HG02798 (cell line): ENCODE measurements around the gene ATP1A2.

ENCODE experiments used
- ATAC-seq: cut with Tn5 transposase; IDR thresholded peaks from one replicate; pipeline ENCODE4 v1.9.1; 2021; ENCODE audit warnings: mild to moderate bottlenecking; ENCODE audit not compliant: unreplicated experiment, poor library complexity

Gene ATP1A2

DNA sequence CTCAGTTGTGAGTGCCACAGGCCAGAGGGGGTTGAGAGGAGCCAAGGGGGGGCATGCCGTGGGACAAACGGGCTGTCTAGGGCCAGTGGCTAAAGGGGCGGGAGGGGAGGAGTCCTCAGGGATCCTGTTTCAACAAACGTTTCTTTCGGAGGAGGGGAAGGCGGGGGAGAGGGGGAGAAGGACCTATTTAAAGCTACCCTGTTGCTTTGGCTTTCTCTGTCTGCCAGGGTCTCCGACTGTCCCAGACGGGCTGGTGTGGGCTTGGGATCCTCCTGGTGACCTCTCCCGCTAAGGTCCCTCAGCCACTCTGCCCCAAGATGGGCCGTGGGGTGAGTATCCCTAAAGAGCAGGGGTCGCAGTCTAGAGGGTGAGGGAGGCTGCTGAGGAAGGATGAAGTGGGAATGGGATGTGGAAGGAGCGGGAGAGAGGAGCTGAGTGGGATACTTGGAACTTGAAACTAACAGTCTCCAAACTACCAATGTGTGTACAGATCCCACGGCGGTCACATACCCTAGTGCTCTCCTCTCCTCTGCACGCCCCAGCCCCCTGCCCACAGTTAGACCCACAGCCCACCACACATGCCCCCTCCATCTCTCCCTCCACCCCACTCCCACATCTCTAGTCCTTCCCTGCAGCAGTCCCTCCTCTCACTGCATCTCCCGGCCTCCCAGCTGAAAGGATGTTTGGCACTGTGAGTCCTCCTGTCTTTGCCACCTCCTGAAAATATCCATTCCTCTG lies at the start of gene ATP1A2:
ATP1A2 (plus strand) TSS at position 215 of the 738 bp plus-strand sequence; CDS start at position 318, 103 bp downstream.
- ATAC-seq: no peak

DNA sequence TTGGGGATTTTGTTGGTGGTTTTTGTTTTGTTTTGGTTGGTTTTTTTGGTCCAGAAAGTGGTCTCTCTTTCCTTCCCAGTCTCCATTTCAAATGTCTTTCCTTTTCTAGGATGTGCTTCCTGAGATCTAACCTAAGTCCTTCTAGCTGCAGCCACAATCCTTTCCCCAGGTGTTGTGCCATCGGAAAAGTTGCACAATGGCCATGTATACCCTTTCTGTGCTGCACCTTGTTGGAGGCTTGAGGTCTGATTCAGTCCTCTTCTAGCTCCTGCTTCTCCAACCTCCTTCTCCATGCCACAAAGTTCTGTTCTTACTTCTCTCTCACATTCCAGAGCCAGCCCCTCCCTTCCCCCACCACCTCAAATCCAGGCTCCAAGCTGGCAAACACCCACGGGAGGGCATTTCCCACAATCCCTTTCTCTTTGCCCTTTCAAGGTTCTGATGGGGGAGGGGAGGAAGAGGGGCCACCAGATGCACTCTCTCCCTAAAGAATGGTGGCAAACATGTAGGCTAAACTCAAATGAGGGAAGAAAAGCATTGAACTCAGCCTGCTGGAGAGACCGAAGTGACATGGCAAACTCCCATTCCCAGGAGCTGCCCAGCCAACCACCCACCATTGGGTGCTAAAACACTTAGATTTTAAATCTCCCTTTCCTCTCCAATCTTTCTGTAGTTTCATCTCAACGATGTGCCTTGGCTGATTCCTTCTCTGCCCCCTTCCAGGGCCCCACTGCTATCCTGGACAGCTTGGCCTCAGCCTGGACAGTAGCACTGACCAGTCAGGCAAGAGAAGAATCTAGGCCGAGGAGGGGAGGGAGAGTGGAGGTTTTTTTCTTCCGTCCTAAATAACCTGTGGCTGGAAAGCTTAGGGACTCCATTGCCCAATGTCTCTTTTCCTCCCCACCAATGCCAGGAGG lies 48.5 kb upstream of the ATP1A2 start:
- no peak for ATAC-seq

DNA sequence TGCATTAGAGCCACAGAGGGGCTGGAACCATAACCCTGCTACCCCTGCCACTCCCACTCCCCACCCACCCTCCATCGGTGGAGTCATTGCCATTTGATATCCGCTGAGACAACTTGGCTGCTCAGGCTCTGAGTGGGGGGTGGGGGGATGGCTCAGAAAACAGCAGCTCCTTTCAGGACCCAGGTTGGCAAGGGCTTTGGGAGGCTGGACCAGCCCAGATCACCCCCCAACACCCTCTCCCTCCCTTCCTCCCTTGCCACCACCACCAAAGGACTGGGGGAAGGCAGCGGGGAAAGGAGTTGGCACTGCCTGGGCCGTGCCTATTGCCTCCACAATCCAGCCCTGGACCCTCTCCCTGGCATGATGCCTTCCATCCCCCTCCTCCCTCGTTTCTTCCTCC lies 47.3 kb upstream of the ATP1A2 start:
- no peak for ATAC-seq

DNA sequence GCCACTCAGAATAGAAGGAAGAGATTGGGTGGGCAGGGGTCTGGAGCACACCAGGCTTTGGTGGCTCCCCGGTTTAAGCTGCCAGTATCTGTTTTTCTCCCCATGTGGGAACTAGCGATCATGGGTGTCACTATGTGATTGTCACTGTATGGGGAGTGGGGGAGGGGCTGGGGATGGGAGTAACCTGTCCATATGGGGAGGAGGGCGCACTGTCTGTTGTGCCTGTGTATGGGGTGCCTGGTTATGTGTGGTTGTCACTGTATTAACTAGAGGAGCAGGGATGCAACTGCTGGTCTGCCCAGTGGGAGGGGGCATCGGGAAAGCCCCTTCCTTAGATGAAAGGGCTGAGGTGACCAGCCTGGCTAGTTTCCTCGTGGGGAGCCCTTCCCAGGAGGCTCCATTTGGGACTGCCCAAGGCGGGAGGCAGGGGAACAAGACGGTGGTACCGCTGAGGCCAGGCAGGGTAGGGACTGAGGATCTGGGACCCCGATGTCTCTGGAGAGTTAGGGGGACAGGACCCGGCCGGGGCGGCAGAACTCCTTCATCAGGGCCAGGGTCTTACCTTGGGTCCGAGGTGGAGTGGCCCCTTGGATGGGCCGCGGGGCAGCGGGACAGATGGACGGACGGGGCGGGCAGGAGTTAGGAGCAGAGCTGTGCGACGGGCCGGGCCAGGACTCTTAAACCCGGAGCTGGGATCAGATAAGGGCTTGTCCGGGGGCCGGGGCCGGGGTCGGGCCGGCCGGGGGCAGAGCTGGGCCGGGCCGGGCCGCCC lies 45.9 kb upstream of the ATP1A2 start, which contains the start of gene KCNJ10:
KCNJ10 (minus strand) TSS at position 701 of the 772 bp plus-strand sequence. CDS start 27,628 bp downstream, outside the sequence.
- peak; percentile 5 for ATAC-seq

DNA sequence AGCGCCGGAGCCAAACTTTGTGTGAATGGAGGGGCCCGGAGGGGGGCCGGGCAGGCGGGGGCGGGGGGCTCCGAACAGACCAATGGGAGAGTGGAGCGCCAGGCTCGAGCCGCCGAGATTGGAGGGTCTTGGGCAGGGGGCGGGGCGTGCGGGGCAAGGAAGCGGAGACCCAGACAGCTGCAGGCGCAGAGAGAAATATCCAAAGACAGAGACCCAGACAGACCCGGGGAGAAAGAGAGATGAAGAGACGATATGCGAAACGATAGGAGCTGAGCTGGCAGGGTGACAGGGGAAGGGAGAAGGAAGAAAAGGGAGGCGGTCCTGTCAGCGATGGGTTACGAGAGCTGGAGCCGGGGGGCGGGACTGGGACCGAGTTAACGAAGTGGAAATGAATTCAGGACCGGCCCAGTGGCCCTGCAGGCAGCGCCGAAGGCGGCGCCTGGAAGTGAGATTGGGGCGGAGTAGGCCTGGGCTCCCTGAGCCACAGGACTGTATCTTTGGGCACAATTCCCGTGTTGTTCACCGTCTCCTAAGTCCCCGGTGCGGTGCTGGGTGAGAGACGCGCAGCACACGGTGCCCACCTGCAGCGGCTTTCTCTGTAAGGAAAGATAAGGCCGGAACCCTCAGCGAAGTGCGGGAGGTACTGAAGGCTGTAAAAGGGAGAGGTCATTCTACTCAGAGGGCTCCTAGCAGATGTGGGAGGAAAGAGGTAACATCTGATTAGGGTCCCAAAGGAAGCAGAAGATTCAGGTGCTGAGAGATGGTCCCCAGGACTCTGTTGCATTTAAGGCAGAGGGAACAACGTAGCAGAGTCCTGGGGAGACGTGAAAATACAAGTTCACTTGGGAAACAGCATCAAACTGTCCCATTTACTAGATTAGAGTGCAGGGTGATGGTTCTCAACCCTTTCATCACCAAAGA lies 45.1 kb upstream of the ATP1A2 start:
- peak; percentile 51 for ATAC-seq

DNA sequence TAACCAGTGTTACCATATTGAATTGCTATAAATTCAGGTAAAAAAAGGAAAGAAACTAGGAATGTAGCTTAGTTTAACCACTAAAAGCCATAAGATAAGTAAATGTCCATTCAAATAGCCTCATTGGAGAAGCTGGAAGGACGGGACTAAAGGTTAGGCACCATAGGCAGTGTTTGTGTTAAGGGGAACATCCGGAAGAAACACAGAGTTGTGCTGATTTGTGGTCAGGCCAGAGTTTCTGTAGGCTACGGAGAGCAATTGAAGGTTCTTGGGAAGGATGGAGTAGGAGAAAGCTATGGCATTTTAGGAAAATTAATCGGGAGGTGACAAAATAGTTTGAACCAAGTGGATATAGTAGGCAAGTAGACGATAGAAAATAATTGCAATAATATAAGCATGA lies 44.3 kb upstream of the ATP1A2 start:
- no peak for ATAC-seq

DNA sequence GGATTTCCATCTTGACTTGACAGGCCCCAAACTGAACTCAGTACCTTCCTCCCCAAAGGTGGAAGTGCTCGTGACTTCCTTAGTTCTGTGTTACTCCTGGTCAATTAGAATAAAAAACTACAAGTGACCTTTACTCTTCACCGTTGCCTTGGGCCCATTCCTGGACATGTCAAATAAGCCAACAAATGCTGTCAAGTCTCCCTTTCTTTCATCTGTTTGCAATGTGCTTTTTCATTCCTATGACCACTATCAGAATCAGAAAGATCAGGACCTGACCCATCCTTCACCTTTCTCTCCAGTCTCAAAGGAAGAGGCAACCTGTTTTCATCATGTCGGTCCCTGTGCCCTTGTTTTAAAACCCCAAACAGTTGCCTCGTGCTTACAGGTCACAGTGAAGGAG lies 40.7 kb upstream of the ATP1A2 start:
- ATAC-seq: no peak

DNA sequence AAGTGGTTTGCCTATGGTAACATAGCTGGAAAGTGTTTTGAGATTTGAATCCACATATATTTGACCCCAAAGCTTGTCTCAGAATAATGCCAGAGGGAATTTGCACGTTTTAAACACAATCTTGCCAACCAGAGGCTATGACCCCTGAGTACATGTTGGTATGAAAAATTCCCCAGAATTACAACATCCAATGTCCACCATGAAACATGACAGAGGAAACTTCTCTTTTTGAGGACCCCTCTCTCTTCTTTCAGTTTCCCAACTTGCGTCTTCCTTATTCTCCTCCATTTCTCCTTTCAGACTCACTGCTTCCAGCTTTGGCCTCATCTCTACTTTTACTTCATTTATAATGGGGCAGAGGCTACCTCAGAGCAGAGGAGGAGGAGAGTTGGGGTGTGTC lies 39.7 kb upstream of the ATP1A2 start:
- no peak for ATAC-seq

DNA sequence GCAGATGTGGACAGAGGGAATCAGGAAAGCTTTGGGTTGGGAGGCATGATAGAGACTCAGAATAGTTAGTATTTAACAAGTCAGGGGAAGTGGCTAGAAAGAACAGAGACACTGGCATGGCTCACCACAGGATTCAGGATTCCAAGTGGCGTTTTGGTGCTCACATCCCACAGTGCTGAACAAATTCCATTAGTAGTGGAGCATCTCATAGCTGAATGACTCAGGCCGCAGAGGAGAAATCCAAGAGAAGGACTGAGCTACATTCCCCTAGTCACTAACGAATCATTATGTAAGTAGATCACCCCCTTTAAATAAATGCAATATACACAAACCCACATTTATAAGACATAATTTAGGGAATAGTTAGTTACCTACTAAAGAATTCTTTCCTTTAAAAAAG lies 39.3 kb upstream of the ATP1A2 start:
- no peak for ATAC-seq

DNA sequence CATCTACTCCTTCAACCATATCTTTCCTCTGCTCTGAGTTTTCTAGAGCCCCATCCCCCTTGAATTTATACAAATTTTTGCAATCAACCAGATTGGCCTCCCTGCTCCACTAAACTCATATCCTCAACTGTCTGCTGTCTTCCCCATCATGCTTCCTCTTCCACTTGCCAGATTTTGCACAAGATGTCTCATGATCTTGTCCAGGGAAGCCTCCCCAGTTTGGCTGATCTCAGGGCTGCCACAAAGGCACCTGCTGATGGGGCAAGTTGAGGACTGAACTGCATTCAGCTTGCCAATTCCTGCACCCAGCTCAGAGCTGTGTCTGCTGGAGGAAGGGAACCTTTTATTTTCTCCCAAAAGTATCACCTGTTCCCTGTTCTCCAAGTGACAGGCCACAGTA lies 38.1 kb upstream of the ATP1A2 start:
- ATAC-seq: no peak

DNA sequence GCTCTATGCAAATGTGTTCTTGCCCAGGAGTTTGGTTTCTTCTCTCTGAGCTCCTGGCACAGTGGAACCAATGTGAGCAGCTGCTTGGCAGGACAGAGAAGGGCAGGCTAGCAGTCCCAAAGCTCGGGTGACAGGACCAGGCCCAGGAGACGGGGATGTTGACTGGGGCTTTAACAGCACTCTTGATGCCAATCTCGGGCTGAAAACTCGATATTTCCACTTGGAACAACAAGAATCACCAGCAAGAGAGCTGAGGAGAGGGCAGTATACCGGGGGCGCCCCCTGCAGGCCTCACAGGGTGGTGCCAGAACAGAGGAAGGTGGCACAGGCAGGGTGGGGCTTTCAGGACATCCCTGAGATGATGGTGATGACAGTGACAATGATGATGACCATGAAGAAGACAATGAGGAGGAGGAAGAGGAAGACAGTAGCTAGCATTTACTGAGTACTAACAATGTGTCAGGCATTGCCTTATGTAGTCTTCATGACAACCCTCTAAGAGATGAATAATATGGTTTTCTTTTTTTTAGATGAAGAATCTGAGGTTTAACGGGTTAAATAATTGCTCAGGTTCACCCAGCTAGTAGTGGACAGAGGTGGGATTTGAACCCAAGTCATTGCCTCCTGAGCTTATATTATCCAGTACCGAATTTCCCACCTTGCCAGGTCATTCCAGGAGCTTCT lies 36.9 kb upstream of the ATP1A2 start:
- no peak for ATAC-seq

DNA sequence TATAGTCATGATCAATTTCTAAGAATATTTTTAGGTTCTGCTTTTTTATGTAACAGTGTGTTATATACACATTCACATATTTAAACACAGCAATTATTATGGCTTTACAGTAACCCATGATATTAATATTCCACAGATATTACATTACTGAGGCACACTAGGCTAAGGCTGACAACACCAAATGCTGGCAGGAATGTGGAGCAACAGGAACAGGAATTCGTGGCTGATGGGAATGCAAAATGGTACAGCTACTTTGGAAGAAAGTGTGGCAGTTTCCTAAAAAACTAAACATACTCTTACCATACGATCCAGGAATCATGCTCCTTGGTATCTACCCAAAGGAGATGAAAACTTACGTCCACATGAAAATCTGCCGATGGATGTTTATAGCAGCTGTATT lies 36.1 kb upstream of the ATP1A2 start:
- no peak for ATAC-seq

DNA sequence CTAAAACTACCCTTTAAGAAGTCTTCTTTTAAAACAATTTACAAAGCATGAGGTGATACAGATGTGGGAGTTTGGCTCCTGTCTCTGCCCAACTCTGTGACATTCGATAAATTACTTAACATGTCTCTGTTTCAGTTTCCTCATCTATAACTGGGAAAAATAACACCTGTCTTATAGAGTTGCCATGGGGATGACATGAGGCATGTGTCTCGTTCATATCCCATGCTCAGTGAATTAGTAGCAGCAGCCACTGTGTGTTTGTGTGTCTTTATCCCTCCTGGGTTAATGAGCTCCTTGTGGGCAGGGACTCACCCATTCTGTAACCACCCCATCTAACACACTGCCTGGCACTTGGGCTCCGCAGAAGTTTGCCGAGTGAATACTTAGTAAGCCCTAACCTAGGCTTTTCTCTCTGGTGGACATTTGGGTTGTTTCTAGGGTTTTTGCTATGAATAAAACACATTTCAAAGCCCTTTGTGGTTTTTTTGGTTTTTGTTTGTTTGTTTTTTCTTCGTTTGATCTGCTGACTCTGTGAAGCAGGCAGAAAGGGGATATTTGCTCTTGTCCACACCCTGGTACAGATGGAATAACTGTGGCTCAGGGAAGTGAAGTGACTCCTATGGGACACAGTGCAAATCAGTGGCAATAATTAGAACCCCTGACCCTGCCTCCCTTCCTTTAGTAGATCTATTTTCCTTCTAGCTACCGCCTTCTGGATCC lies 35.0 kb upstream of the ATP1A2 start:
- ATAC-seq: no peak

DNA sequence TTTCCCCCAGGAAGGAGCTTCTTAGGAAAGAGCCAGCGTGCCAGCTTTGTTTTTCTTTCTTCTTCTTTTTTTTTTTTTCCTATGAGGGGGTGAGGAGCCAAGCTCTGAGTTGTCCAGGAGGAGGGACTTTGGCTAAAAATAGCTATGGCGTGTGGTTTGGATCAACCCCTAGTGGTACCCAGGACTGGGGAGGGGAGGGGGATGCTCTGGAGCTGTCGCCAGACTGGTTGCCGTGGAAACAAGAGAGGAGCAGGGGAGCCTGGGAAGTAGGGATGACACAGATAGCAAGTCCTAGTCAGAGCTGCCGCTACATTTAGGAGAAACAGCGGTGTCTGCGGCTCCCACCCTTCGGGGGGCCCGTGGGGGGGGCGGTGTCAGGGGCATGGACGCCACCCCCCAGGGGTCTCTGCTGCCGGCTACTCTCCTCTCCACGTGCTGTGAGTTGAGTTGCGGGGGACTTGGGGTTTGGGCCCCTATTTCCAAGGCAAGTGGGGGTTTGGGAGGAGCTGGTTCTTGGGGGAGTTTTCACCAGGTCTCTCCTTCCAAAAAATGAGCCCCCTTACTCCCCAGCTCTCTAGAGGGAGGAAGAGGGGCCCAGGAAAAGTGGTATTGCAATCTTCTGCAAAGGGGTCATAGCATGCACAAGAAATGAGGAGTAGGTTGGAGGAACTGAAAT lies 34.2 kb upstream of the ATP1A2 start, which contains the start of gene KCNJ9:
KCNJ9 (plus strand) TSS at position 278 of the 676 bp plus-strand sequence. CDS start 2,493 bp downstream, outside the sequence.
- ATAC-seq: no peak

DNA sequence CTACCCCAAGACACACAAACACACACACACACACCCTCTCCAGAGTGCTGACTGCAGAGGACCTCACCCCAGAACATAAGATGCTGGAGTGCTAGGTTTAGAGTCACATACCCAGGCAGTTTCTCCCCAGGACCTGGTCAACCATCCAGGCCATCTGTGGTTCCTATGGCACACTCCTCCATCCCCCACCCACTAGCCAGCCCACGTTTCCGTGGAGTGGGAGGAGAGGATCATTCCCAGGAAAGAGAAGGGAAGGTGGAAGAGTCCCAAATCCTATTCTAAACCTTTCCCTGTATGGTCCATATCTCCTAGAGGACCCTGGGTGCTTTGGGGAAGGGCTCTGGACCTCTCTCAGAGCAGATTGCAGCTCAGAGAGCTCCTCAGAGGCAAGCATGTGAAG lies 33.1 kb upstream of the ATP1A2 start:
- no peak for ATAC-seq

DNA sequence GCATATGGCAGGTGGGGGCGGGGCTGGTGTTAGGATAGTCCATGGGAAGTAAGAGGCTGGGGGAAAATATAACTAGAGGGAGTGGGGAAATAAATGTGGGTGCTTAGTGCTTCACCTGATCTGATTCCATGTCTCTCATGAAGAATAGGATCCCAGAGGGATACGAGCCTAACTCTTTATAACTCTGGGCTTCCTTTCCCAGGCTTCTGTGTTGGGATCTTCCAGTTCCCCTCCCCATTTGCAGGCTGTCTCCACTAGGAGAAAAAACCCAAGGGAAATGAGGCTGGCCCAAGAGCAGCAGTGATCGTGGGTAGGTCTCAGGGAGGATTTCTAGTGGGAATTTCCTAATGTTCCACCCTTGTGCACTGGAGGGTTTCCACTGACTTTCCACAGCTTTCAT lies 32.6 kb upstream of the ATP1A2 start:
- no peak for ATAC-seq

DNA sequence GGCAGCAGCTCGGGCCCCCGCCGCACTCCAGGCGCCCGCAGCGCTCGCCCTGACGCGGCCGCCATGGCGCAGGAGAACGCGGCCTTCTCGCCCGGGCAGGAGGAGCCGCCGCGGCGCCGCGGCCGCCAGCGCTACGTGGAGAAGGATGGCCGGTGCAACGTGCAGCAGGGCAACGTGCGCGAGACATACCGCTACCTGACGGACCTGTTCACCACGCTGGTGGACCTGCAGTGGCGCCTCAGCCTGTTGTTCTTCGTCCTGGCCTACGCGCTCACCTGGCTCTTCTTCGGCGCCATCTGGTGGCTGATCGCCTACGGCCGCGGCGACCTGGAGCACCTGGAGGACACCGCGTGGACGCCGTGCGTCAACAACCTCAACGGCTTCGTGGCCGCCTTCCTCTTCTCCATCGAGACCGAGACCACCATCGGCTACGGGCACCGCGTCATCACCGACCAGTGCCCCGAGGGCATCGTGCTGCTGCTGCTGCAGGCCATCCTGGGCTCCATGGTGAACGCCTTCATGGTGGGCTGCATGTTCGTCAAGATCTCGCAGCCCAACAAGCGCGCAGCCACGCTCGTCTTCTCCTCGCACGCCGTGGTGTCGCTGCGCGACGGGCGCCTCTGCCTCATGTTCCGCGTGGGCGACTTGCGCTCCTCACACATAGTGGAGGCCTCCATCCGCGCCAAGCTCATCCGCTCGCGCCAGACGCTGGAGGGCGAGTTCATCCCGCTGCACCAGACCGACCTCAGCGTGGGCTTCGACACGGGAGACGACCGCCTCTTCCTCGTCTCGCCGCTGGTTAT lies 31.4 kb upstream of the ATP1A2 start:
- ATAC-seq: peak; percentile 73
